ENCODE results near the gene CDH15.

Gene CDH15

DNA sequence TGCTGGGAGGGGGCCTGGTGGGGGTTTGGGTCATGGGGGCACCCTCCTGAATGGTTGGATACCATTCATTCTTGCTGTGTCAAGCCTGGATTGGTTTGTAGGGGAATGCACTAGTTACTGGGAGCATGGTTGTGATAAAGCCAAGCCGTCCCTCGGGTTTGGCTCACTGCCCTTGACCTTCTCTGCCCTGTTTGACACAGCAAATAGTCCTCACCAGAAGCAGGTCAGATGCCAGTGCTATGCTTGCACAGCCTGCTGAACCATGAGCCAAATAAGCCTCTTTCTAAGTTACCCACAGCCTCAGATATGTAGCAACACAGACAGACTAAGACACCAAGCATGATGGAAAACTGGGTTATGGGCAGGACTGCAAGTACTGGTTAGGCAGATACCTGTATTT lies 60.6 kb downstream of the CDH15 start:
- H3K4me3 ChIP-seq = no peak overlapping the region
- TF ChIP-seq, protein P1, sequence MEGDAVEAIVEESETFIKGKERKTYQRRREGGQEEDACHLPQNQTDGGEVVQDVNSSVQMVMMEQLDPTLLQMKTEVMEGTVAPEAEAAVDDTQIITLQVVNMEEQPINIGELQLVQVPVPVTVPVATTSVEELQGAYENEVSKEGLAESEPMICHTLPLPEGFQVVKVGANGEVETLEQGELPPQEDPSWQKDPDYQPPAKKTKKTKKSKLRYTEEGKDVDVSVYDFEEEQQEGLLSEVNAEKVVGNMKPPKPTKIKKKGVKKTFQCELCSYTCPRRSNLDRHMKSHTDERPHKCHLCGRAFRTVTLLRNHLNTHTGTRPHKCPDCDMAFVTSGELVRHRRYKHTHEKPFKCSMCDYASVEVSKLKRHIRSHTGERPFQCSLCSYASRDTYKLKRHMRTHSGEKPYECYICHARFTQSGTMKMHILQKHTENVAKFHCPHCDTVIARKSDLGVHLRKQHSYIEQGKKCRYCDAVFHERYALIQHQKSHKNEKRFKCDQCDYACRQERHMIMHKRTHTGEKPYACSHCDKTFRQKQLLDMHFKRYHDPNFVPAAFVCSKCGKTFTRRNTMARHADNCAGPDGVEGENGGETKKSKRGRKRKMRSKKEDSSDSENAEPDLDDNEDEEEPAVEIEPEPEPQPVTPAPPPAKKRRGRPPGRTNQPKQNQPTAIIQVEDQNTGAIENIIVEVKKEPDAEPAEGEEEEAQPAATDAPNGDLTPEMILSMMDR (IDR thresholded peaks at IDR 0.05) = no peak

DNA sequence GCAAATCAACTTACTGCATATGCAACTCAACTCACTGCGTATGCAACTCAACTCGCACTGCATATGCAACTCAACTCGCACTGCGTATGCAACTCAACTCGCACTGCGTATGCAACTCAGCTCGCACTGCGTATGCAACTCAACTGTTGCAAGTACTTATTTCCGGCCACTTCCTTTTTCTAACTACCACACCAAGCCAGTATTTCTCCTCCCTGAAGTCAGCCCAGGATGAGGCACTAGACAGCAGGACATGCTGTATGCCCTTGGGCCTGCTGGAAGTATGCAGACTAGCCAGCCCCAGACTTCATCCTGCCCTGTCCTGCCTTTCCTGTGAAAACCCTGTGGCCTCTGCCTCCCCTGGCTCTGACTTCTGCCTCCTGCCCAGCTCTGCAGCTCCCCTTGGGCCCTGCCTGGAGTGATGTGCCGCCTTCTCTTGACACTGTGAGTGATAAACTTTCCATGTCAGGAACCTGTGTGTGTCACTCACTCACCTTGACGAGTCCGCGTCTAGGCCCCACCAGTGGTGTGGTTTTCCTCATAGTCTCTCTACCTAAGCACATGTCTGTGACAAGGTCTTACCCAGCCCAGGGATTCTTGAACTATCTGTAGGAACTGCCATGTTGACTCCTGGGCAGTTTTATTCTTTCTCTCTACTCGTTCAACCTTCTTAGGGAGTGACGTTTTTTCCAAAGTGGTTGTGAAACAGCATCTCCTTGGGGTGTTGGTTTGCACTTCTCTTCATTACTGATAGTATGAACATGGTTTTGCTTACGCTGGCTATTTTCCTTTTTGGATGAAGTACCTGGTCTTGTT lies 62.3 kb downstream of the CDH15 start:
- no peak overlapping the region for H3K27ac ChIP-seq
- H3K36me3 ChIP-seq = peaks cover 42 to 63% (median 58%) of the 10 kb centered on the region in 3 donors
- no peaks in the 10 kb centered on the region for H3K27me3 ChIP-seq
- intact Hi-C loops (cut with DNase I; ENCODE audit: low total_unique reads) = no loop called here
- no peaks in the 10 kb centered on the region for H3K9me3 ChIP-seq
- no peaks in the 10 kb centered on the region for H3K4me1 ChIP-seq
- TF ChIP-seq, protein P1 (IDR thresholded peaks at IDR 0.05) = no peak
- no peak overlapping the region for H3K4me3 ChIP-seq
- no peak for DNase-seq

More for the DNA sequence above, 60.6 kb downstream of the CDH15 start:
- no peaks in the 10 kb centered on the region for H3K9me3 ChIP-seq
- H3K27me3 ChIP-seq = no peaks in the 10 kb centered on the region
- H3K4me1 ChIP-seq = no peaks in the 10 kb centered on the region
- intact Hi-C loops (cut with DNase I; ENCODE audit: low total_unique reads) = no loop called here
- H3K27ac ChIP-seq = no peak overlapping the region
- no peak for DNase-seq
- peaks cover 60 to 81% (median 76%) of the 10 kb centered on the region in 3 donors for H3K36me3 ChIP-seq

DNA sequence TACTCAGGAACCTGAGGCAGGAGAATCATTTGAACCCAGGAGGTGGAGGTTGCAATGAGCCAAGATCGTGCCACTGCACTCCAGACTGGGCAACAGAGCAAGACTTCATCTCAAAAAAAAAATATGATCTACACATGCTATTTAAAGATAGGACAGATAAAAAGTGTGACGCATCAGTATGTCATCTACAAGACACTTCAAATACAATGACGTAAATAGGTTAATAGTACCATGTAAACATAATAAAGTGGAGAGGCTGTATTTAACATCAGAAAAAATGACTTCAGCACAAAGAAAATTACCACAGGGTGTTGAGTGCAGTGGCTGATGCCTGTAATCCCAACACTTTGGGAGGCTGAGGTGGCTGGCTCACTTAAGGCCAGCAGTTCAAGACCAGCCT lies 66.2 kb downstream of the CDH15 start:
- no peak overlapping the region for H3K27ac ChIP-seq
- H3K4me3 ChIP-seq = no peak overlapping the region
- TF ChIP-seq, protein P1 (IDR thresholded peaks at IDR 0.05) = no peak
- DNase-seq = no peak
- intact Hi-C loops (cut with DNase I; ENCODE audit: low total_unique reads) = no loop called here
- H3K9me3 ChIP-seq = no peaks in the 10 kb centered on the region
- peaks cover 12 to 28% (median 26%) of the 10 kb centered on the region in 3 donors for H3K36me3 ChIP-seq
- H3K4me1 ChIP-seq = peaks cover 0 to 10% (median 6%) of the 10 kb centered on the region in 4 donors
- H3K27me3 ChIP-seq = no peaks in the 10 kb centered on the region

DNA sequence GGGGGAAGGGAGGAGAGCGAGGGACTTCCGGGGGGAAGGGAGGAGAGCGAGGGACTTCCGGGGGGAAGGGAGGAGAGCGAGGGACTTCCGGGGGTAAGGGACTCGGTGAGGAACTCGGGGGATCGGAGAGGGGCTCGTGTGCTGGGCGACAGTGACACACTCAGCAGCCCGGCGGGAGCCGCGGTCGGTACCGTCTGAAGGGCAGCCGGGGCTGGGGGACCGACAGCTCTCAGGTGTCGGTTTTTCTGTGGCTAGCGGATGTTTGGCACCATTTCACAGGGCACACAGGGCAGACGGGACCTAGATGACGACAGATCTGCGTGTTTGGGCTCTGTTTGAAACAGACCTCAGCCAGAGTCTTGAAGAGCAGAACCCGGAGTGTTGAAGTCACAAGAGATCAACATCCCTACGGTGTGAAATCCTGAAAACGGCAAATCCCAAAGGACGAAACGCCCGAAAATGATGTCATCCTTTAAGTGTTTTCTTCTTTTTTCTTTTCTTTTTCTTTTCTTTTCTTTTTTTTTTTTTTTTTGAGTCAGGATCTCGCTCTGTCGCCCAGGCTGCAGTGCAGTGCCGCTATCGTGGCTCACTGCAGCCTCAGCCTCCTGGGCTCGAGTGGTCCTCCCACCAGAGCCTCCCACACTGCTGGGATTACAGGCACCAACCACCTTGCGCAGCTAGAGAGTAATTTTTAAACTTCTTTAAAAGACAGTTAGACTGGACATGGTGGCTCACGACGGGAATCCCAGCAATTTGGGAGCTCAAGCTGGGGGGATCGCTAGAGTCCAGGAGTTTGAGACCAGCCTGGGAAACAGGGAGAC lies 69.8 kb downstream of the CDH15 start:
- Histone ChIP-seq H3K4me1 (peaks cover 0 to 10% (median 6%) of the 10 kb centered on the region in 4 donors), H3K9me3 (no peaks in the 10 kb centered on the region), H3K27ac (peak overlapping the region; percentile 91 to 99), H3K36me3 (no peaks in the 10 kb centered on the region), H3K4me3 (peak overlapping the region; percentile 66 to 95), H3K27me3 (no peaks in the 10 kb centered on the region)
- intact Hi-C loops (cut with DNase I; ENCODE audit: low total_unique reads) = loop anchor here (10.0 kb wide), 1 partner anchor 263 kb away; the partner anchor contains the start of gene SPG7
- DNase-seq = peak; percentile 51 to 85
- TF ChIP-seq, protein P1 (IDR thresholded peaks at IDR 0.05) = no peak

DNA sequence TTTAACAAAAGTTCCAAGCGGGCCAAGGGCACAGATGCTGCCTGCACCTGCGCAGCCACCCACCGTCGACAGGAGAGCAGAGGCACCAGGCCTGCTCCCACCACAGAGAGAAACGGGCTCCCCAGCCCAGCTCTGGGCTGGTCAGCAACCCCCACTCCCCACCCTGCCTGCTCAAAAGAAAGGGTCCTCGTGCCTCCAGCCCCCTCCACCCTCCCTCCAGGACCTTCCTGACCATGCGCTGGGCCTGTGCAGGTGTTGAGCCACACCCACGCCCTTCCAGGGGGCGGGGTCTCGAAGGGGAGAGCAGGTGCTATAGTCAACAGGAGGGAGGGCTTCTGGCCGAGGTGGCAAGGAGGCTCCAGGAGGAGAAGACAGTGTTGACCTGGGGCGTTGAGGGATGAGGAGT lies 71.2 kb downstream of the CDH15 start:
- DNase-seq = no peak
- Histone ChIP-seq H3K4me3 (no peak overlapping the region), H3K9me3 (no peaks in the 10 kb centered on the region), H3K27ac (no peak overlapping the region), H3K36me3 (no peaks in the 10 kb centered on the region), H3K27me3 (peaks cover 0 to 9% of the 10 kb centered on the region in 2 donors), H3K4me1 (peaks cover 5 to 24% (median 16%) of the 10 kb centered on the region in 4 donors)
- intact Hi-C loops (cut with DNase I; ENCODE audit: low total_unique reads) = loop anchor here (10.0 kb wide), 1 partner anchor 262 kb away; the partner anchor contains the start of gene SPG7
- TF ChIP-seq, protein P1 (IDR thresholded peaks at IDR 0.05) = no peak
